ENCODE results near the gene DNAJC10. TPM values are rescaled to one million over a fixed set of nuclear protein-coding genes. Genes with fewer than 3 reads are reported as not detected.

Gene DNAJC10
- total RNA-seq, 1 donor from 2014 or later = 26.0 TPM

DNA sequence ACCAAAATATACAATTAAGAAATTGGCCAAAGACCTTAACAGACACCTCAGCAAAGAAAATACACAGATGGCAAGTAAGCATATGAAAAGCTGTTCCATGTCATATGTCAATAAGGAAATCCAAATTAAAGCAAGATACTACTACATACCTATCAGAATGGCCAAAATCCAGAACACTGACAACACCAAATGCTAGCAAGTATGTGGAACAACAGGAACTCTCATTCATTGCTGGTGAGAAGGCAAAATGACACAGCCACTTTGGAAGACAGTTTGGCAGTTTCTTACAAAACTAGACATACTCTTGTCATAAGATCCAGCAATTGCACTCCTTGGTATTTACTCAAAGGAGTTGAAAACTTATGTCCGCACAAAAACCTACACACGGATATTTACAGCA, 20.3 kb upstream of the DNAJC10 start:
- TF ChIP-seq, protein P1, sequence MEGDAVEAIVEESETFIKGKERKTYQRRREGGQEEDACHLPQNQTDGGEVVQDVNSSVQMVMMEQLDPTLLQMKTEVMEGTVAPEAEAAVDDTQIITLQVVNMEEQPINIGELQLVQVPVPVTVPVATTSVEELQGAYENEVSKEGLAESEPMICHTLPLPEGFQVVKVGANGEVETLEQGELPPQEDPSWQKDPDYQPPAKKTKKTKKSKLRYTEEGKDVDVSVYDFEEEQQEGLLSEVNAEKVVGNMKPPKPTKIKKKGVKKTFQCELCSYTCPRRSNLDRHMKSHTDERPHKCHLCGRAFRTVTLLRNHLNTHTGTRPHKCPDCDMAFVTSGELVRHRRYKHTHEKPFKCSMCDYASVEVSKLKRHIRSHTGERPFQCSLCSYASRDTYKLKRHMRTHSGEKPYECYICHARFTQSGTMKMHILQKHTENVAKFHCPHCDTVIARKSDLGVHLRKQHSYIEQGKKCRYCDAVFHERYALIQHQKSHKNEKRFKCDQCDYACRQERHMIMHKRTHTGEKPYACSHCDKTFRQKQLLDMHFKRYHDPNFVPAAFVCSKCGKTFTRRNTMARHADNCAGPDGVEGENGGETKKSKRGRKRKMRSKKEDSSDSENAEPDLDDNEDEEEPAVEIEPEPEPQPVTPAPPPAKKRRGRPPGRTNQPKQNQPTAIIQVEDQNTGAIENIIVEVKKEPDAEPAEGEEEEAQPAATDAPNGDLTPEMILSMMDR (IDR thresholded peaks at IDR 0.05) = no peak
- Histone ChIP-seq H3K27ac (no peak overlapping the region), H3K36me3 (no peaks in the 10 kb centered on the region), H3K27me3 (no peaks in the 10 kb centered on the region), H3K4me1 (no peaks in the 10 kb centered on the region), H3K9me3 (no peaks in the 10 kb centered on the region), H3K4me3 (no peak overlapping the region)
- DNase-seq (ENCODE audit: low spot score in 2 of 2) = no peak
- intact Hi-C loops (cut with DNase I) = no loop called here

DNA sequence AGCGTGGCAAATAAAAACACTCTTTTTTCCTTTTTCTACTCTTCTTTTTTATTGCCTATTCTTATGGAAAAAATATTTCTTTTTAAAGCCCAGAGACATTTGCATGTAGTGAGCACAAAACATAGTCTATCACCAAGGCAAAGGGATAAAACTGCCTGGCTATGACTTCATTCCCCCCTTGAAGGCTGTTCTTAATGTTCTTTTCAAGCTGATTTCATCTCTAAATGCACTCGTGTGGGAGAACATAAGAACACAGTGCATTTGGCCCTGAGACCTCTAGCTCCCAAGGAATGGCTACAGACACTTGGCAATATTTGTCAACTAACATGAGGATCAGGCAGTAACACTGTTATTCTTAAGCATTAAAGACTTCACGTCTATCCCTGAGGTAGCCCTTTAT, 17.4 kb upstream of the DNAJC10 start:
- DNase-seq (ENCODE audit: low spot score in 2 of 2) = no peak
- Histone ChIP-seq H3K4me1 (no peaks in the 10 kb centered on the region), H3K4me3 (no peak overlapping the region), H3K27ac (no peak overlapping the region), H3K9me3 (no peaks in the 10 kb centered on the region), H3K27me3 (no peaks in the 10 kb centered on the region), H3K36me3 (no peaks in the 10 kb centered on the region)
- TF ChIP-seq, protein P1 (IDR thresholded peaks at IDR 0.05) = no peak
- intact Hi-C loops (cut with DNase I) = no loop called here

DNA sequence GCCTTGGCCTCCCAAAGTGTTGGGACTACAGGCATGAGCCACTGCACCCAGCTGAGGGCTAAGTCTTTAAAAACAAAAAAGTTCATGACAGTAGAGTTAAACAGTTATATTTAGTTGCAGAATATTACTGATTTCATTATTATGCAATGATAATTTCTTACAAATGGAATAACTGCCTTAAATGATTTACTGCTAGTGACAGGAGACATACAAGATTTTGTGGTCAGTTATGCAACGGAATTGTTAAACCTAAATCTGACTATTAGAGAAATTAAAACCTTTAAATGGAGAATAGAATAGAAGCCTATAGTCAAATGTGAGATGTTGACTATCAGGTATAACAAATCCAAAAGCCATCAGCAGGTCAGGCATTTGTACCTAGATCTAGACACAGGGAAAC, 10.3 kb upstream of the DNAJC10 start:
- H3K27me3 ChIP-seq = no peaks in the 10 kb centered on the region
- H3K9me3 ChIP-seq = no peaks in the 10 kb centered on the region
- DNase-seq (ENCODE audit: low spot score in 2 of 2) = no peak
- no peaks in the 10 kb centered on the region for H3K36me3 ChIP-seq
- TF ChIP-seq, protein P1 (IDR thresholded peaks at IDR 0.05) = no peak
- intact Hi-C loops (cut with DNase I) = no loop called here
- no peaks in the 10 kb centered on the region for H3K4me1 ChIP-seq
- no peak overlapping the region for H3K4me3 ChIP-seq
- no peak overlapping the region for H3K27ac ChIP-seq

DNA sequence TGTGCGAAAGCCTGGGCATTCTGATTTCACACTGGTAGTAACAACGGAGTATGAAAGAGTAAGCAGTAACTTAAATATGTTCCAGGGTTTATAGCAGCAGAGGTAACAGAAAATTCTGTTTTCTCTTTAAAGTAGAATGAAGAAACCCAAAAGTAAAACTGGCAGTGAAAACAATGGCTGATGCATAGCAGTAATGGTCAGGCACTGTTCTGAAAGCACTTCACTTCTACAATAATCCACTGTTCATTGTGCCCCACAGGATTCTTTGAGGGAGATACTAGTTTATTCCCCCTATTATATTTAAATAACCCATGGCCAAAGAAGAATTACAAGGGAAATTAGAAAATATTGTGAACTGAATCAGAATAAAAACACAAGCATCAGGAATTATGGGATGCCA, 9.3 kb upstream of the DNAJC10 start:
- intact Hi-C loops (cut with DNase I) = no loop called here
- H3K27ac ChIP-seq = no peak overlapping the region
- DNase-seq (ENCODE audit: low spot score in 2 of 2) = no peak
- H3K36me3 ChIP-seq = no peaks in the 10 kb centered on the region
- no peaks in the 10 kb centered on the region for H3K4me1 ChIP-seq
- no peaks in the 10 kb centered on the region for H3K27me3 ChIP-seq
- no peaks in the 10 kb centered on the region for H3K9me3 ChIP-seq
- TF ChIP-seq, protein P1 (IDR thresholded peaks at IDR 0.05) = no peak
- no peak overlapping the region for H3K4me3 ChIP-seq

DNA sequence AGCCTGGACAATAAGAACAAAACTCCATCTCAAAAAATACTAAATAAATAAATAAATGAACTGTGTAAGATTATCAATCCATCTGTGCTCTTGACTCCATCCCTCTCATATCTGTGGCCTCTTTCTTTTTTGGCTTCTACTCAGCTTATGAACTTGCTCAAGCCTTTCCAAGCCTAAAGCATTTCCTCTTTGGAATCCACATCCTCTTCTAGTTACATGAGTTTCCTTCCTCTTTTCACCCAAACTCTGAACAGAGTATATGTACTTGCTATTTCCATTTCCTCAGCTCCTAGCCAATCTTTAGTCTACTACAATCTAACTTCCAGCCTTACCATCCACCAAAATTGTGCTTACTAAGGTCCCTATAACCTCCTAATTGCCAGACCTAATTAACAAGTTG, 2.5 kb upstream of the DNAJC10 start:
- H3K27me3 ChIP-seq = no peaks in the 10 kb centered on the region
- H3K4me3 ChIP-seq = no peak overlapping the region
- no peak overlapping the region for H3K27ac ChIP-seq
- H3K9me3 ChIP-seq = no peaks in the 10 kb centered on the region
- TF ChIP-seq, protein P1 (IDR thresholded peaks at IDR 0.05) = no peak
- DNase-seq (ENCODE audit: low spot score in 2 of 2) = no peak
- peaks cover 0 to 1% of the 10 kb centered on the region in 2 donors for H3K4me1 ChIP-seq
- intact Hi-C loops (cut with DNase I) = loop anchor here (10.0 kb wide), 1 partner anchor 1729 kb away; the partner anchor contains the start of gene UBE2E3
- no peaks in the 10 kb centered on the region for H3K36me3 ChIP-seq
